GM19438 (cell line): ENCODE results near the gene ENC1.
A peak's percentile ranks its signal among the peaks of the same experiment; 100 is the strongest.

Experiments used
- ATAC-seq: cut with Tn5 transposase; IDR thresholded peaks from one replicate; pipeline ENCODE4 v1.9.1; 2021; ENCODE audit warnings: low read depth; ENCODE audit not compliant: unreplicated experiment

The ENC1 gene

DNA sequence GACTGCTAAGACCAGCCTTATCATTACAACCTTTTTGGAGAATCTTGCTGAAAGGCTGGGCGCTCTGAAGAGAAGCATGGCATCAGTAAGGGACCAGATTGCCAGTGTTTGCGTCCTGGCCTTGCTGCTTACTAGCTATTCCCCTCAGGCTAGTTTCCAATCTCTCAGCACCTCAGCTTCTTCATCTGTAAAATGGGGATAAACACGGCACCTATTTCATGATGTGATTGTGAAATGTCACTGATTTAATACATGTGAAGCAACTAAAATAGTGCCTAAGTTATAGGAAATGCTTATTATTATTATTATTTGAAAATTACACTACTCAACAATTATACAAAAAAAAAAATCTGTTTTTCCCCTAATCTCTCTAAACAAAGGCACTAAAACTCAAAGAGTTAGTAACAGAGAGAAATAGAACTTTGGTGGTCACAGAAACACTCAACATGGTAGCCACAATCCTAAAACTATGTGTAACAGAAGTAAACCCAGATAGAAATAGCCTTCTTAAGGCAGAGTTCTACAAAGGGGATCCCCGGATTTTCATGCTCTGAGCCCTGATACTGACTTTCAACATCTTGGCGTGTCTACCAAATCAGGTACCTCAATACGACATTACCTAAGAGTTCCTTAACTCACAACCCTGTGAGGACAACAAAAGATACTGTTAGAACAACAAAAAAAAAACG lies 62.0 kb downstream of the ENC1 start:
- peak; percentile 22 for ATAC-seq
